Calu3 (cell line): ENCODE measurements around the gene SPOCK1. TPM values are rescaled to one million over a fixed set of nuclear protein-coding genes. Genes with fewer than 3 reads are reported as not detected.

ENCODE experiments used
- BruUV-seq: library from RNA; stranded (reverse); fragments of 400-500 nt; replicated peaks from 2 replicates; lab custom pipeline; 2021; lab: Mats Ljungman, UMichigan
- CTCF ChIA-PET: fragments of 300-600 bp; sonication (Branson Sonifier 250); formaldehyde crosslinking; loops from one replicate; lab custom pipeline; 2022; ENCODE audit warnings: antibody characterized with exemption; lab: Charles Lee
- DNase-seq: peaks from one replicate; pipeline ENCODE4 v3.0.0; 2022
- H3K27ac Mint-ChIP-seq: one replicate; pipeline ENCODE4 v1.8.0; 2022; ENCODE audit warnings: mixed read lengths; ENCODE audit not compliant: unreplicated experiment
- H3K27me3 Mint-ChIP-seq: one replicate; pipeline ENCODE4 v1.8.0; 2022; ENCODE audit warnings: mixed read lengths; ENCODE audit not compliant: unreplicated experiment
- H3K36me3 Mint-ChIP-seq: one replicate; pipeline ENCODE4 v1.8.0; 2022; ENCODE audit warnings: mild to moderate bottlenecking, moderate library complexity, mixed read lengths; ENCODE audit not compliant: insufficient read depth, unreplicated experiment
- H3K4me1 Mint-ChIP-seq: one replicate; pipeline ENCODE4 v1.8.0; 2022; ENCODE audit warnings: mild to moderate bottlenecking, low read depth, mixed read lengths; ENCODE audit not compliant: unreplicated experiment
- H3K4me3 Mint-ChIP-seq: one replicate; pipeline ENCODE4 v1.8.0; 2022; ENCODE audit warnings: mild to moderate bottlenecking, low read depth, moderate library complexity, mixed read lengths; ENCODE audit not compliant: unreplicated experiment
- H3K9me3 Mint-ChIP-seq: one replicate; pipeline ENCODE4 v1.8.0; 2022; ENCODE audit warnings: low read depth, mixed read lengths; ENCODE audit not compliant: unreplicated experiment
- intact Hi-C: fragments of 100-400 bp; cut with micrococcal nuclease; formaldehyde crosslinking; loops from one replicate; pipeline ENCODE4 v1.10.0; 2022; ENCODE audit not compliant: unreplicated experiment
- total RNA-seq: library from RNA; stranded (reverse); gene quantifications from 2 replicates; pipeline ENCODE4 v1.2.3, GENCODE V29; 2022
- TF ChIP-seq, protein P1 (sequence below): fragments of 200-600 bp; IDR thresholded peaks from one replicate; pipeline ENCODE4 v1.8.0; 2022; ENCODE audit warnings: antibody characterized with exemption; ENCODE audit not compliant: unreplicated experiment

SPOCK1 gene
- total RNA-seq, 1 experiment from 2014 or later: 3.2 TPM

DNA sequence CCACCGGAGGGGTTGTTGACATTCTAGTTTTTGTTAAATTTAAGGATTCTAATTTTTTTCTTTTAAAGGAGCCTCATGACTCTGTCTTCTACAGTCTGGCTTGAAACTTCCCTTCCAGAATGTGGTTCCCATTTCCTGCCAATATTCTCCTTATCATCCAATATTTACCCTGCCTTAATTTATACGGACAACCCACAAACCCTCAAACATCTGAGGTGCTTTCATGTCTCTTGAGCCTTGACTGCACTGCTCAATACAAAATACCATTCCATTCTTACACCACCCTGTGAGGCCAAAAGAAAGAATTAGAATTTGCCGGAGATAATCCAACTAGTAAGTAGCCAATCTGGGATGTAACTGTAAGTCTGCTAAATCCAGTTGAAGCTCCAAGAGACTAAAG lies 346.5 kb downstream of the SPOCK1 start:
- H3K27me3 Mint-ChIP-seq: peaks cover 3% of the 10 kb centered on the region
- CTCF ChIA-PET: interaction anchor here (1.0 kb wide), 1 partner anchor 21 kb away, joined by 3 read pairs; no protein-coding TSS in a partner anchor
- H3K36me3 Mint-ChIP-seq: no peaks in the 10 kb centered on the region
- intact Hi-C loops: no loop called here
- H3K4me3 Mint-ChIP-seq: no peak overlapping the region
- no peak overlapping the region for H3K27ac Mint-ChIP-seq
- DNase-seq: no peak
- no TSS peak for BruUV-seq
- no peaks in the 10 kb centered on the region for H3K4me1 Mint-ChIP-seq
- no peaks in the 10 kb centered on the region for H3K9me3 Mint-ChIP-seq
- TF ChIP-seq, protein P1, sequence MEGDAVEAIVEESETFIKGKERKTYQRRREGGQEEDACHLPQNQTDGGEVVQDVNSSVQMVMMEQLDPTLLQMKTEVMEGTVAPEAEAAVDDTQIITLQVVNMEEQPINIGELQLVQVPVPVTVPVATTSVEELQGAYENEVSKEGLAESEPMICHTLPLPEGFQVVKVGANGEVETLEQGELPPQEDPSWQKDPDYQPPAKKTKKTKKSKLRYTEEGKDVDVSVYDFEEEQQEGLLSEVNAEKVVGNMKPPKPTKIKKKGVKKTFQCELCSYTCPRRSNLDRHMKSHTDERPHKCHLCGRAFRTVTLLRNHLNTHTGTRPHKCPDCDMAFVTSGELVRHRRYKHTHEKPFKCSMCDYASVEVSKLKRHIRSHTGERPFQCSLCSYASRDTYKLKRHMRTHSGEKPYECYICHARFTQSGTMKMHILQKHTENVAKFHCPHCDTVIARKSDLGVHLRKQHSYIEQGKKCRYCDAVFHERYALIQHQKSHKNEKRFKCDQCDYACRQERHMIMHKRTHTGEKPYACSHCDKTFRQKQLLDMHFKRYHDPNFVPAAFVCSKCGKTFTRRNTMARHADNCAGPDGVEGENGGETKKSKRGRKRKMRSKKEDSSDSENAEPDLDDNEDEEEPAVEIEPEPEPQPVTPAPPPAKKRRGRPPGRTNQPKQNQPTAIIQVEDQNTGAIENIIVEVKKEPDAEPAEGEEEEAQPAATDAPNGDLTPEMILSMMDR: no peak

DNA sequence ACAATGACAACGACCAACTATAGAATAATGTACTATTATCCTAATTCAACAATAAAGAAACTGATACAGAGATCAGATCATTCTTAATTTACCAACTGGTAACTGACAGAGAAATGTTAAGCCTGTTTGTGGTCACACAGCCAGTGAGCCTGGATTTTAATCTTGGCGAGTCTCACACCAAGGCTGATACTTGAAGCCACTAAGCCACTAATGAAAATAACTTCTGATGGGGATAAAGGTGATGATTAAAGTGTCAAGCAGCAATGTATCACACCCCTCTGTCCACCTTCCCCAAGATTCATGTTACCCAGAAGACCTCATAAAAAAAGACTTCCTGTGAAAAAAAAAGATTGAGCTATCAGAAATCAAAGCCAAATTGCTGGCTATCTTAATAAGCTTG lies 350.5 kb downstream of the SPOCK1 start:
- intact Hi-C loops: no loop called here
- Mint-ChIP-seq H3K27ac (no peak overlapping the region), H3K27me3 (no peaks in the 10 kb centered on the region), H3K36me3 (peaks cover 20% of the 10 kb centered on the region), H3K4me1 (peaks cover 35% of the 10 kb centered on the region), H3K4me3 (no peak overlapping the region), H3K9me3 (no peaks in the 10 kb centered on the region)
- BruUV-seq: no TSS peak
- CTCF ChIA-PET: no interaction called here
- TF ChIP-seq, protein P1: no peak
- DNase-seq: no peak

DNA sequence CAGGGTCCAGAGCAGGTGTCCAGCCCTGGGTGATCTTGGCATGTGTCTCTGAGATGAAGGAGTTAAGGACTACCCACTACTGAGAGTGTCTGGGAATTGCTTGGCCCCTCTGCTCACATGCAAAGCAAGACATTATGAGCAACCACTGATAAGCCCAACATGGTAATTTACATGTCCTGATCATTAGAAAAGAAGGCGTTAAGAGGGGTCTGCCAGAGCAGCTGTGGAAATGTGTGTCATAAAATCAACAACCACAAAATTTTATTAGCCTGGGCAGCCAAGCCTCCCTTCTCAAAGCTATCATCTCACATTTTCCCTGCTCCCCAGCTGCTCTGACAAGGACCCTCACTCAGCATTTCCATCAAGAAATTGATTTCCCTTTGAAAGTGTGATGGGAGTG lies 351.0 kb downstream of the SPOCK1 start:
- no peak for DNase-seq
- TF ChIP-seq, protein P1: no peak
- no peak overlapping the region for H3K4me3 Mint-ChIP-seq

DNA sequence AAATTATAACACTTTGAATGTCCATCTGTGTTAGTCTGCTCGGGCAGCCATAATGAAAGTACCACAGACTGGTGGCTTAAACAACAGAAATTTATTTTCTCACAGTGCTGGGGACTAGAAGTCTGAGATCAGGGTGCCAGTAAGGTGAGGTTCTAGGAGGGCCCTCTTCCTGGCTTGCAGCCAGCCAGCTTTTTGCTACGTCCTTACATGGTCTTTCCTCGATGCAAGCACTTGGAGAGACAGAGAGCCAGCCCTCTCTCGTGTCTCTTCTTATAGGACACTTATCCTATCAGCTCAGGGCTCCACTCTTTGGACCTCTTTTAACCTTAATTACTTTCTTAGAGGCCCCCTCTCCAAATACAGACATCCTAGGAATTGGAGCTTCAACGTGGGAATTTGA lies 351.8 kb downstream of the SPOCK1 start:
- no TSS peak for BruUV-seq
- intact Hi-C loops: loop anchor here (2.0 kb wide), 1 partner anchor 67 kb away; no protein-coding TSS in a partner anchor
- TF ChIP-seq, protein P1: no peak
- H3K4me1 Mint-ChIP-seq: peaks cover 48% of the 10 kb centered on the region
- peaks cover 20% of the 10 kb centered on the region for H3K36me3 Mint-ChIP-seq
- no peaks in the 10 kb centered on the region for H3K9me3 Mint-ChIP-seq
- peak overlapping the region; percentile 96 for H3K27ac Mint-ChIP-seq
- CTCF ChIA-PET: no interaction called here
- H3K4me3 Mint-ChIP-seq: no peak overlapping the region
- H3K27me3 Mint-ChIP-seq: no peaks in the 10 kb centered on the region
- no peak for DNase-seq

More for the DNA sequence above, 351.0 kb downstream of the SPOCK1 start:
- Mint-ChIP-seq H3K4me1 (peaks cover 40% of the 10 kb centered on the region), H3K27ac (no peak overlapping the region), H3K27me3 (no peaks in the 10 kb centered on the region), H3K9me3 (no peaks in the 10 kb centered on the region), H3K36me3 (peaks cover 20% of the 10 kb centered on the region)
- CTCF ChIA-PET: no interaction called here
- intact Hi-C loops: no loop called here
- no TSS peak for BruUV-seq
